ENCODE data around the gene CYP20A1.
A peak's percentile ranks its signal among the peaks of the same experiment; 100 is the strongest.
"Not testable (repeated sequence)": the region's sequence is repeated elsewhere in the genome, so short reads cannot be mapped to it uniquely, and the experiment has no call there.

Gene CYP20A1

GRCh38 chr2:203286532-203286931, 47.7 kb downstream of the CYP20A1 start:
- H3K4me1 ChIP-seq (ENCODE audit: control insufficient read depth, insufficient read depth, low read length) = no peaks in the 10 kb centered on the region
- H3K27me3 ChIP-seq (ENCODE audit: control insufficient read depth, insufficient read depth, low read length) = no peaks in the 10 kb centered on the region
- no peak overlapping the region for H3K4me2 ChIP-seq (ENCODE audit: low read length)
- no peak overlapping the region for H3K4me3 ChIP-seq (ENCODE audit: low read length)
- peaks cover 56% of the 10 kb centered on the region for H3K36me3 ChIP-seq (ENCODE audit: insufficient read depth, low read length)
- no peak overlapping the region for H3K9ac ChIP-seq (ENCODE audit: low read depth, low read length)
- H3K9me3 ChIP-seq (replicated peaks; ENCODE audit: low read length) = no peaks in the 10 kb centered on the region

- H3K4me1 ChIP-seq (ENCODE audit: control insufficient read depth, insufficient read depth, low read length) = peaks cover 3% of the 10 kb centered on the region
- H3K4me2 ChIP-seq (ENCODE audit: low read length) = no peak overlapping the region
- H3K9me3 ChIP-seq (replicated peaks; ENCODE audit: low read length) = no peaks in the 10 kb centered on the region
- no peak overlapping the region for H3K4me3 ChIP-seq (ENCODE audit: low read length)
- H3K36me3 ChIP-seq (ENCODE audit: insufficient read depth, low read length) = peaks cover 13% of the 10 kb centered on the region
- no peaks in the 10 kb centered on the region for H3K27me3 ChIP-seq (ENCODE audit: control insufficient read depth, insufficient read depth, low read length)
- no peak overlapping the region for H3K9ac ChIP-seq (ENCODE audit: low read depth, low read length)
Measured at GRCh38 chr2:203301667-203302066, 62.8 kb downstream of the CYP20A1 start.

- H3K36me3 ChIP-seq (ENCODE audit: insufficient read depth, low read length) = peaks cover 16% of the 10 kb centered on the region
- not testable (repeated sequence) for H3K9me3 ChIP-seq (replicated peaks; ENCODE audit: low read length); H3K4me2 ChIP-seq (ENCODE audit: low read length); H3K4me3 ChIP-seq (ENCODE audit: low read length); H3K4me1 ChIP-seq (ENCODE audit: control insufficient read depth, insufficient read depth, low read length); H3K27me3 ChIP-seq (ENCODE audit: control insufficient read depth, insufficient read depth, low read length); H3K9ac ChIP-seq (ENCODE audit: low read depth, low read length)
Measured at GRCh38 chr2:203302586-203302985, 63.8 kb downstream of the CYP20A1 start.

- Histone ChIP-seq H3K9me3 (replicated peaks; ENCODE audit: low read length) (no peaks in the 10 kb centered on the region), H3K27me3 (ENCODE audit: control insufficient read depth, insufficient read depth, low read length) (no peaks in the 10 kb centered on the region), H3K4me3 (ENCODE audit: low read length) (no peak overlapping the region), H3K4me1 (ENCODE audit: control insufficient read depth, insufficient read depth, low read length) (no peaks in the 10 kb centered on the region), H3K4me2 (ENCODE audit: low read length) (no peak overlapping the region), H3K36me3 (ENCODE audit: insufficient read depth, low read length) (peaks cover 7% of the 10 kb centered on the region), H3K9ac (ENCODE audit: low read depth, low read length) (no peak overlapping the region)
Measured at GRCh38 chr2:203310688-203311436, 72.0 kb downstream of the CYP20A1 start.

GRCh38 chr2:203326356-203326755, 87.5 kb downstream of the CYP20A1 start:
- H3K9ac ChIP-seq (ENCODE audit: low read depth, low read length) = no peak overlapping the region

GRCh38 chr2:203327582-203327900, 88.7 kb downstream of the CYP20A1 start:
- H3K9me3 ChIP-seq (replicated peaks; ENCODE audit: low read length) = no peaks in the 10 kb centered on the region

More at GRCh38 chr2:203326356-203326755, 87.5 kb downstream of the CYP20A1 start:
- Histone ChIP-seq H3K36me3 (ENCODE audit: insufficient read depth, low read length) (no peaks in the 10 kb centered on the region), H3K27me3 (ENCODE audit: control insufficient read depth, insufficient read depth, low read length) (no peaks in the 10 kb centered on the region), H3K4me1 (ENCODE audit: control insufficient read depth, insufficient read depth, low read length) (peaks cover 18% of the 10 kb centered on the region), H3K4me3 (ENCODE audit: low read length) (no peak overlapping the region), H3K4me2 (ENCODE audit: low read length) (no peak overlapping the region), H3K9me3 (replicated peaks; ENCODE audit: low read length) (no peaks in the 10 kb centered on the region)

GRCh38 chr2:203327901-203328759, 89.3 kb downstream of the CYP20A1 start, which contains the start of gene ABI2:
TSS of gene ABI2 (plus strand) at chr2:203328394. CDS start at chr2:203328515, 121 bp downstream.
- Histone ChIP-seq H3K27me3 (ENCODE audit: control insufficient read depth, insufficient read depth, low read length) (no peaks in the 10 kb centered on the region), H3K4me2 (ENCODE audit: low read length) (peak within 1 kb of the TSS; percentile 92), H3K9ac (ENCODE audit: low read depth, low read length) (peak within 1 kb of the TSS; percentile 95), H3K9me3 (replicated peaks; ENCODE audit: low read length) (no peaks in the 10 kb centered on the region), H3K4me3 (ENCODE audit: low read length) (peak within 1 kb of the TSS; percentile 99), H3K4me1 (ENCODE audit: control insufficient read depth, insufficient read depth, low read length) (peaks cover 18% of the 10 kb centered on the region), H3K36me3 (ENCODE audit: insufficient read depth, low read length) (no peaks in the 10 kb centered on the region)

More at GRCh38 chr2:203327582-203327900, 88.7 kb downstream of the CYP20A1 start:
- Histone ChIP-seq H3K36me3 (ENCODE audit: insufficient read depth, low read length) (no peaks in the 10 kb centered on the region), H3K4me2 (ENCODE audit: low read length) (peak overlapping the region; percentile 92), H3K4me1 (ENCODE audit: control insufficient read depth, insufficient read depth, low read length) (peaks cover 18% of the 10 kb centered on the region), H3K4me3 (ENCODE audit: low read length) (peak overlapping the region; percentile 99), H3K9ac (ENCODE audit: low read depth, low read length) (peak overlapping the region; percentile 95), H3K27me3 (ENCODE audit: control insufficient read depth, insufficient read depth, low read length) (no peaks in the 10 kb centered on the region)

- H3K27me3 ChIP-seq (ENCODE audit: control insufficient read depth, insufficient read depth, low read length) = no peaks in the 10 kb centered on the region
- H3K36me3 ChIP-seq (ENCODE audit: insufficient read depth, low read length) = no peaks in the 10 kb centered on the region
- H3K4me2 ChIP-seq (ENCODE audit: low read length) = peak overlapping the region; percentile 92
- H3K4me3 ChIP-seq (ENCODE audit: low read length) = peak overlapping the region; percentile 99
- peaks cover 18% of the 10 kb centered on the region for H3K4me1 ChIP-seq (ENCODE audit: control insufficient read depth, insufficient read depth, low read length)
- peak overlapping the region; percentile 95 for H3K9ac ChIP-seq (ENCODE audit: low read depth, low read length)
- H3K9me3 ChIP-seq (replicated peaks; ENCODE audit: low read length) = no peaks in the 10 kb centered on the region
Measured at GRCh38 chr2:203328760-203329540, 90.1 kb downstream of the CYP20A1 start.

- Histone ChIP-seq H3K27me3 (ENCODE audit: control insufficient read depth, insufficient read depth, low read length) (no peaks in the 10 kb centered on the region), H3K4me2 (ENCODE audit: low read length) (peak overlapping the region; percentile 92), H3K4me3 (ENCODE audit: low read length) (peak overlapping the region; percentile 99), H3K9ac (ENCODE audit: low read depth, low read length) (peak overlapping the region; percentile 95), H3K36me3 (ENCODE audit: insufficient read depth, low read length) (no peaks in the 10 kb centered on the region), H3K4me1 (ENCODE audit: control insufficient read depth, insufficient read depth, low read length) (peaks cover 18% of the 10 kb centered on the region), H3K9me3 (replicated peaks; ENCODE audit: low read length) (no peaks in the 10 kb centered on the region)
Measured at GRCh38 chr2:203330434-203330833, 91.6 kb downstream of the CYP20A1 start.

GRCh38 chr2:203338322-203338721, 99.5 kb downstream of the CYP20A1 start:
- peaks cover 7% of the 10 kb centered on the region for H3K36me3 ChIP-seq (ENCODE audit: insufficient read depth, low read length)
- no peaks in the 10 kb centered on the region for H3K27me3 ChIP-seq (ENCODE audit: control insufficient read depth, insufficient read depth, low read length)
- no peak overlapping the region for H3K9ac ChIP-seq (ENCODE audit: low read depth, low read length)
- H3K9me3 ChIP-seq (replicated peaks; ENCODE audit: low read length) = no peaks in the 10 kb centered on the region
- peaks cover 26% of the 10 kb centered on the region for H3K4me1 ChIP-seq (ENCODE audit: control insufficient read depth, insufficient read depth, low read length)
- no peak overlapping the region for H3K4me3 ChIP-seq (ENCODE audit: low read length)
- H3K4me2 ChIP-seq (ENCODE audit: low read length) = no peak overlapping the region
